ENCODE results near the gene FNIP1.

FNIP1 gene

GRCh38 chr5:131716650-131717049 lies 80.2 kb downstream of the FNIP1 start:
- Histone ChIP-seq H3K4me3 (no peak overlapping the region), H3K27ac (no peak overlapping the region)
- DNase-seq (ENCODE audit: low spot score): no peak
- no peak for TF ChIP-seq CTCF (IDR thresholded peaks at IDR 0.05)

DNA sequence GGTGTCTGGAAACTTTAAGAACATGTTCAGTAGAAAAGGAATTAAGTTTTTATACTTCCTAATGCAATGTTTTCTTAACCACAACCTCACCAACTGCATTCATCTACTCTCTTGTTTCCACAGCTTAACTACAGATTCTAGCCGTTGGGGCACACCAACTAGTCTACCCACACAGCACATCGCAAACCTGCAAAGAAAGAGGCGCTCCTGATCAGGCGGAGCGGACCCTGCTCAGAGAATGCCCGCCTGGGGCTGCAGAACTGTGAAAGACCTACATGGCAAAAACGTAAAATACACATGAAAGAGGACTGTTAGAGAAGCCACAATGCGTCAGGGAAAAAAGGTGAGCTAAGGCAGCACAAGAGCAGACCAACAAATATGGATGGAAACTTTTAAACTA lies 86.4 kb downstream of the FNIP1 start:
- TF ChIP-seq CTCF (IDR thresholded peaks at IDR 0.05): no peak
- DNase-seq (ENCODE audit: low spot score): no peak
- no peak overlapping the region for H3K4me3 ChIP-seq

DNA sequence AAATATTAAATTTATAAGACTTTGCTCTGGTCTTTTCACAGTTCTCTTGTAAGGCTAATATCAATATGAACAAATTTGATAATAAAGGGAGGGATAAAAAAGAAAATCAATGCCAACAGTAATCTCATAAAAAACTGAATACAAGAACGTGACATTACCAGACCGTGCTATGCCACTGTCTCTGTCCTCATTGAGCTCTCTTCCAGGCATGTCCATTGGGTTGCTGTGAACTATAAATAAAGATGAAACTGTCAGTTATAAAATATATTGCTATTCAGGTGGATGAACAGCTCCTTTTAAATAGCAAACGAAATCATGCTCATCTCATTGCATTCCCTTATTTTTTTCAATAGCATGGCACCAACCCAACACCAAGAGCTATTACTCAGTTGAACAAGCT lies 87.8 kb downstream of the FNIP1 start:
- TF ChIP-seq CTCF (IDR thresholded peaks at IDR 0.05): no peak
- no peak overlapping the region for H3K4me3 ChIP-seq
- no peak for DNase-seq (ENCODE audit: low spot score)
- no peak overlapping the region for H3K27ac ChIP-seq

More for the DNA sequence above, 86.4 kb downstream of the FNIP1 start:
- no peak overlapping the region for H3K27ac ChIP-seq

GRCh38 chr5:131706281-131706680 lies 90.5 kb downstream of the FNIP1 start:
- Histone ChIP-seq H3K4me3 (no peak overlapping the region), H3K27ac (no peak overlapping the region)
- DNase-seq (ENCODE audit: low spot score): no peak
- no peak for TF ChIP-seq CTCF (IDR thresholded peaks at IDR 0.05)

DNA sequence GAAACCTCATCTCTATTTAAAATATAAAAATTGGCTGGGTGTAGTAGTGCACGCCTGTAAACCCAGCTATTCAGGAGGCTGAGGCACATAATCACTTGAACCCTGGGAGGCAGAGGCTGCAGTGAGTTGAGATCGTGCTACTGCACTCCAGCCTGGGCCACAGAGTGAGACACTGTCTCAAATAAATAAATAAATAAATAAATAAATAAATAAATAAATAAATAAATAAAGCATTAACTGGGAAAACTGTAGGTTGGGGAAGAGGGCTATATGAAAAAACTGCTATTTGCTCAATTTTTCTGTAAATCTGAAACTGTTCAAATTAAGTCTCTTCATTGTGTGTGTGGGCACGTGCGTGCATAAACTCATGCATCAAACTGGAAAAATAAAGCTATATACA lies 101.9 kb downstream of the FNIP1 start:
- no peak for DNase-seq (ENCODE audit: low spot score)
- Histone ChIP-seq H3K4me3 (no peak overlapping the region), H3K27ac (no peak overlapping the region)
- no peak for TF ChIP-seq CTCF (IDR thresholded peaks at IDR 0.05)

- H3K4me3 ChIP-seq: no peak overlapping the region
- no peak for TF ChIP-seq CTCF (IDR thresholded peaks at IDR 0.05)
- no peak for DNase-seq (ENCODE audit: low spot score)
- H3K27ac ChIP-seq: no peak overlapping the region
Measured at GRCh38 chr5:131693894-131694293, 102.9 kb downstream of the FNIP1 start.

DNA sequence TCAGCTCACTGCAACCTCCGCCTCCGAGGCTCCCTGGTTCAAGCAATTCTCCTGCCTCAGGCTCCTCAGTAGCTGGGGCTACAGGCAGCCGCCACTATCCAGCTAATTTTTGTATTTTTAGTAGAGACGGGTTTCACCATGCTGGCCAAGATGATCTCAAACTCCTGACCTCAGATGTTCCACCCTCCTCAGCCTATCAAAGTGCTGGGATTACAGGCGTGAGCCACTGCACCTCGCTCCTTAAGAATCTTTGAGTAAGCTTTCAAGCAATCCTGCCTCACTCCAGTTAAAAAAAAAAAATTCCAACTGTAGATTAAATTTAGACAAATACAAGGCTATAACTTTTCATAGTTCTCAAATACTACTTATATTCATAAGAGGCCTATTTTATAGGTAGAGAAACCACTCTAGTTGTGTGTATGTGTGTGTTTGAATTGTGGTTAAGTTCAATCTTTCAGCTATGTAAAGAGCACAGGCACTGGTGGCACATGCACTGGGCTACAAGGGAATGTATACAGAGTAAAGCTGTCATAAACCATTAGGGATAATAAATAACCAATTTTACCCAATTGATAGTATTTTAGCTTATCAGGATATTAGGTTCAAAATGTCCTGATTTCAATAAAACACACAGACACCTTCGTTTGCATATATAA lies 111.2 kb downstream of the FNIP1 start:
- no peak for TF ChIP-seq CTCF (IDR thresholded peaks at IDR 0.05)
- DNase-seq (ENCODE audit: low spot score): no peak
- H3K27ac ChIP-seq: no peak overlapping the region
- no peak overlapping the region for H3K4me3 ChIP-seq
